ENCODE results near the gene RHOXF1.

DNA sequence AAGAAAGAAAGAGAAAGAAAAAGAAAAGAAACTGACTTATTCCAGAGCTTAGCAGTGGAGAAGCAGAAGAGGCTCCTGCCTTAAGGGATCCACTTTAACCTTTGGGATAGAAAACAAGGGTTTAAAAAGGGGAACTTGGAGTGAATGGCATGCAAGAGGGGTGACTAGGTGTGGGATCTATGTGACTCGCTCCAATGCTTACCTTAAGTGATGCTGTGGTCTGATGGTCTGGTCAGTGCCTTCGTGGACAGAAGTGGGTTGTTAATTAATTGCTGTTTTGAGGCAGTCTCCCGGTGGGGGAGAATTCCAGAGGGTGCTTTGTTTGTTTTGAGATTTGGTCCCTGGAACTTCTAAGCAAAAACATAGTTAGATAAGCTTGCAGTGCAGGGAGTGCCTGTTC lies 21.1 kb upstream of the RHOXF1 start:
- TF ChIP-seq, protein P1, sequence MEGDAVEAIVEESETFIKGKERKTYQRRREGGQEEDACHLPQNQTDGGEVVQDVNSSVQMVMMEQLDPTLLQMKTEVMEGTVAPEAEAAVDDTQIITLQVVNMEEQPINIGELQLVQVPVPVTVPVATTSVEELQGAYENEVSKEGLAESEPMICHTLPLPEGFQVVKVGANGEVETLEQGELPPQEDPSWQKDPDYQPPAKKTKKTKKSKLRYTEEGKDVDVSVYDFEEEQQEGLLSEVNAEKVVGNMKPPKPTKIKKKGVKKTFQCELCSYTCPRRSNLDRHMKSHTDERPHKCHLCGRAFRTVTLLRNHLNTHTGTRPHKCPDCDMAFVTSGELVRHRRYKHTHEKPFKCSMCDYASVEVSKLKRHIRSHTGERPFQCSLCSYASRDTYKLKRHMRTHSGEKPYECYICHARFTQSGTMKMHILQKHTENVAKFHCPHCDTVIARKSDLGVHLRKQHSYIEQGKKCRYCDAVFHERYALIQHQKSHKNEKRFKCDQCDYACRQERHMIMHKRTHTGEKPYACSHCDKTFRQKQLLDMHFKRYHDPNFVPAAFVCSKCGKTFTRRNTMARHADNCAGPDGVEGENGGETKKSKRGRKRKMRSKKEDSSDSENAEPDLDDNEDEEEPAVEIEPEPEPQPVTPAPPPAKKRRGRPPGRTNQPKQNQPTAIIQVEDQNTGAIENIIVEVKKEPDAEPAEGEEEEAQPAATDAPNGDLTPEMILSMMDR (IDR thresholded peaks at IDR 0.05; ENCODE audit: extremely low read depth in 1 of 2, insufficient read depth in 1 of 2, low read depth in 1 of 2, low read length in 2 of 2), result no peak
- TF ChIP-seq FOS (IDR thresholded peaks at IDR 0.05; ENCODE audit: borderline replicate concordance, insufficient read depth, low read length) (no peak), POLR2AphosphoS5 (IDR thresholded peaks at IDR 0.05; ENCODE audit: insufficient read depth, low read depth, low read length) (no peak), POLR2A (IDR thresholded peaks at IDR 0.05; ENCODE audit: low read depth, low read length) (no peak), EZH2 (IDR thresholded peaks at IDR 0.05; ENCODE audit: borderline replicate concordance, low read depth, low read length, severe bottlenecking) (no peak)
